HG03457 (cell line): ENCODE results near the gene NCS1.
"Not testable (repeated sequence)": the region's sequence is repeated elsewhere in the genome, so short reads cannot be mapped to it uniquely, and the experiment has no call there.

Experiments used
- ATAC-seq: cut with Tn5 transposase; IDR thresholded peaks from one replicate; pipeline ENCODE4 v1.9.1; 2021; ENCODE audit warnings: moderate number of reproducible peaks; ENCODE audit not compliant: unreplicated experiment

NCS1 gene

DNA sequence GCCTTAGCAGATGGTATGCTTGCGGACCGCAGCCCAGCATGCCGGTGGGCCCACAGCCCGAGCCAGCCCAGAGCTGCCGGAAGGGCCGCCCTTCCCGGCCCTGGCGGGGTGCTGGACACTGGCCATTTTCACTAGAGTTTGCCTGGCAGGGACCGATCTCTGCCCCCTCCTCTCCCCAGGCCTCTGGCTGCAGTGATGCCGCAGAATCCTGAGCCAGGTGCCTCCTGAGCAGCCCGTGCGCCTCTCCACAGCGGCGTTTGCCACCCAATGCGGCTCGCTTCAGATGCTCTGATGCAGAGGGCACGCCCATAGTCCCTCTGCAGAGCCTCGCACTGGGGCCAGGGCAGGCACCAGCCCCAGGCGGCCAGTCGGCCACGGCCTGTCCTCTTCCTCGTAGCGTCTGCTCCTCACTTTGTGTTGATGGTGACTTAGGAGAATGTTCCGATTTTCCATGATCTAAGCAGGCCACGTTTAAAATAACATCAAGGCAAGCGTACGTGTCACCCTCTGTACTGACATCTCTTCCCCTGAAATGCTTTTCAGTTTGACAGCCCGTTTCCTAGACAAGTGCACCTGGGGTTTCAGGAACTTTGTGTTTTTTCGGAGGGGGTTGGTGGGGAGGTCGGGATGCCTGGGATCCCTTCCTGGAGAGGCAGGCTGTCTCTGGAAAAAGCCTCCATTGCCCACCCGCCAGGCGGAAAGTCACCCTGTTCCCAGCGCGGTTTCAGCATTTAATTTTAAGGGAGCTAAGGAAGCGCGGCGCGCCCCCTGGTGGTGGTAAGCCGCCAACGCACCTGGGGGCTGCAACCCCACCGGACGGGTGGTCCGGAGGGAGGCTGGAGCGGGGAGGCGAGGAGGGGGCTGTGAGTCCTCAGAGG lies 63.6 kb downstream of the NCS1 start:
- ATAC-seq, result no peak

DNA sequence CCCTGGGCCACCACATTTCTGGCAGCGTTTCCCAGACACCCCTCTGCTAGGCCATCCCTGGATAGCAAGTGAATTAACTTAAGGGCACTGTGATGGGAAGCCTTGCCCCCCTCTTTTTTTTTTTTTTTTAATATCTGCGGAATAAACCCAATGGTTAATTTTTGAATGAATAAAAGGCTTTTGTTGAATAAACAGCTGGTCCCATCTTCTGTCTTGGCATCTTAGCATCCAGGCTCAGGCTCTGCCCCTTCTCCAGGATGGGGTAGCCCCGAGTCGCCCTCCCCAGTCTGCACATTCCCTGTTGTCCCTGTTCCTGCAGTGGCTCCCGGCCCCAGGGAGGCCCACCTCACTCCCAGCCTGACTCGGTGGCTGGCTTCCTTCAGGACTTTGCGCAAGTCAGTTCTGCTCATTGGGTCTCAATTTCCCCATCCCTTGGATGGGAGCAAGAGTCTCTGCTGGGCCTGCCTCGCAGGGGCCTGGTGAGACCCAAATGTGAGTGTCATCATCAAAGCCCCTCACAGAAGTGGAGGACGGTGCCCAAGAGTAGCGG lies 64.3 kb downstream of the NCS1 start:
- no peak for ATAC-seq

DNA sequence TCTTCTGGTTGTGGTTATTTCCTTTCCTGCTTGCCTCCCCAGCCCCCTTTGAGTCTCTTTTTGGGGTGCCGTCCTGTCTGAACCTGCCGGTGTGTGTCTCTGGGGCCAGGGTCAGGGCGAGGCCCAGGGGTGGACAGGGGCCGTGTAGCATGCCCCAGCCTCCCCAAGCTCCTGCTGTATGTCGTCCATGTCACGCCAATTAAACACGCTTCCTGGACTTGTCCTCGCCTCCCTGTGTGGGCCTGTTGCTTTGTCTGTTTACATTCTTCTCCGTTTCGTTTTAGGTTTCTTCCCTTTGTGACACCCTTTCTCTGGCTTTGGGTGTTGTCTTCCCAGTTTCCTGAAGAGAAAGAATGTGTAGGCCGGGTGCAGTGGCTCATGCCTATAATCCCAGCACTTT lies 64.9 kb downstream of the NCS1 start:
- ATAC-seq, result no peak

DNA sequence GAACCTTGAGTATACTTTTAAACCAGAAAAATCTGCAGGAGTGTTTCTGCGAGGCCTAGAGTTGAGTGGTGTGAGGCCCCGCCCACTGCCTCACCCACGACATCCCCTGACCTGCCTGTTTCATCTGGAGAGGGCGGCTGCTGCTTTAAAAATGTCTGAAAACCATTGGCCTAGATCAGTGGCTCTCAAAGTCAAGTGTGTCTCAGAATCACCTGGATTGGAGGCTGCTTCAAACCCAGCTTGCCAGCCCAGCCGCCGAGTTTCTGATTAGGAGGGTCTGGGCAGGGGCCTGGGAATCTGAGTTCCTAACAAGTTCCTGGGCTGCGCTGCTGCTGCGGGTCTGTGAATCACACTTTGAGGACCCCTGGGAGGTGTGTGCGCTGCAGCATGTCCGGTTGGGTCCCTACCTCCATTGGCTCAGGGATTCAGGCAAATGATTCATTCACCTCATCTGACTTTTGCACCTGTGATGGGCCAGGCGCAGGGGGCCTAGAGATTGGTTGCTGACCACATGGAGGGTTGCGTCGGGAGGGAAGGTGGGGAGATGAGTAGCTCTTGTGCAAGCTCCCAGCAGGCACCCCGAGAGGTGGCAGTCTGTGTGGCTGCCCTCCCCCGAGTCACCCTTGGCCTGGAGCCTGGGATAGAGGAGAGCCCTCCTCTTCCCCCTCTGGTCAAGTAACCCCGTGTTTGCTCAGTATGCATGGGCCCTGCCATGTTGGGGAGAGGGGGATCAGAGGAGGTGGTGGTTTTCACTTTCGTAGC lies 65.7 kb downstream of the NCS1 start:
- no peak for ATAC-seq

DNA sequence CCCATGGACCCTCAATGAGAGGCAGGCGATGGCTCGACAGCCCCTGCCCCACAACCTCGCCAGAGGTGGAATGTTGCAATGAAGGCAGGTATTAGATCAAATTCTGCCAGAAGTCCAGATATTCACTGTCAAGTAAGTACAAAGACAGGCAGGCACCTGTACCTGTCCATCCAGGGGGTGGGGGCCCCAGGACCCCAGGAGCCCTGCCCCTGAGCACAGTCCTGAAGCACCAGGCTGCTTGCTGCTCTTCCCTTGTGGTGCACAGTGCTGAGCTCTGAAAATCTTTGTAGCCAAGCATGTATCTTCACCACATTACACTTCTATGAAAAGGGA lies 67.1 kb downstream of the NCS1 start:
- no peak for ATAC-seq

DNA sequence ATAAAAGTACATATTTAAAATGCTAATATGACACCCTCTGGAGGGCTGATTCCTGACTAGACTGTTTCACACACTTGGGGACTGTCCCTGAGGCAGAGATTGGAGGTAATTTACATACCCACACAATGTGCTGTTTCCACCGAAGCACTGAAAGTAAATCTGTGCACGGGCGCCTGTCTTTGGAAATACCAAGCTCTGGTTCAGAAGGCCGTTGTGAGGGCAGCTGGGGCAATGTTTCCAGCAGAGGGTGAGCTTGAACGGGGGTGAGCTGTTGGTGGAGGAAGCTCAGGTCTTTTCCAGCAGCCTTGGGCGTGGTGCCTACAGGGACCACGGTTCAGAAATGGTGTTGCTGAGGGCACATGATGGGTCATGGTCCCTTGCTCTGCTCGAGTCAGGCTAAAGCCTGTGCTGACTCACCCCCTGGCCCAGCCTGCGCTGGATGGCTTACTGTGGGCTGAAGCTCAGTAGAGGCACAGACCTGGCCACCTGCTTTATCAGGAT lies 67.6 kb downstream of the NCS1 start:
- no peak for ATAC-seq

DNA sequence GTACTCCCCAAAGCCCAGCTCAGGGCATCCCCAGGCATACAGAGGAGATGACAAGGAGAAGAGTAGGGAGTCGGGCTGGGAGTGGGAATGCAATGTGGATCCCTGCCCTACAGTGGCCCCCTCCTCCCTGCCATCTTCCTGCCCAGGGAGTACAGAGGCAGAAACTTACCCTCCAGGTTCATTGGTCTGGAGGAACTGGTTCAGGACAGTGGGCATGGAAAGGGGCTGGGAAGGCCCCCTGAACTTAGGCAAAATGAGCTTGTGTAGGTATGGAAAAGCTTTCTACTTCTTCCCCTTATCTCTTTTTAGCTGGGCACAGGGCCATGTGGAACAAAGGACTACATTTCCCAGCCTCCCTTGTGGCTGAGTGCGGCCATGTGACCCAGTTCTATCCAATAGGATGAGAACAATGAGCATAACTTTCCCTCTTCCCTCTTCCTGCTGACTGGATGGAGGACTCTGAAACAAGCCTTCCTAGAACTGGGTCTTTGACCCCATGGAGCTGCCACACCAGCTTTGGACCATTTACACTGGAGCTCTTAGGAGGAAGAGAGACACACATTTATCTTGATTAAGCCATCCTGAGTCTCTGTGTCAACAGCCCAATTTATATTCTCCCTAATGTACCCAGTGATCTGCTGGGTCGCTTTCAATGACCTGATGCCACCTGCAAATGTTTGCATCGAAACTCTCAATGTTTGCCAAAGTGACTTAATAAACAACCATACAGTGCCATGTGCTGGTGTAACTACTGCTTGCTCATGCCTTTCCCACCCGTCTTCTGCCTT lies 68.4 kb downstream of the NCS1 start:
- no peak for ATAC-seq

DNA sequence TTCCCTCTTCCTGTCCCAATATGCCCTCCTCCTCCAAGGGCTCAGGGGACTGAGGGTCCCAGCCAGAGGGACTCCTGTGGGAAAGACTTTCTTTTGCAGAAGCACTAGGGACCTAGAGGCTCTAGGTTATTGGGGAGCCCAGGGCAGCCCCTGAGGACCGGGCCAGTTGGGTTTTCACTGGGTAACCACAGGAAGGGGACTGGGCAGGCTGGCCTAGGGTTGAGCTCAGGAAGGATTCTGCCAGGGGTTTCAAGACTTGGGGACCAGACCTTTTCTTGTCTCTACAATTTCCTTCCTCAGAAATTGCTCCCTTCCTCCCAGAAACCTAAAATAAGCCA lies 69.0 kb downstream of the NCS1 start:
- ATAC-seq, result no peak

DNA sequence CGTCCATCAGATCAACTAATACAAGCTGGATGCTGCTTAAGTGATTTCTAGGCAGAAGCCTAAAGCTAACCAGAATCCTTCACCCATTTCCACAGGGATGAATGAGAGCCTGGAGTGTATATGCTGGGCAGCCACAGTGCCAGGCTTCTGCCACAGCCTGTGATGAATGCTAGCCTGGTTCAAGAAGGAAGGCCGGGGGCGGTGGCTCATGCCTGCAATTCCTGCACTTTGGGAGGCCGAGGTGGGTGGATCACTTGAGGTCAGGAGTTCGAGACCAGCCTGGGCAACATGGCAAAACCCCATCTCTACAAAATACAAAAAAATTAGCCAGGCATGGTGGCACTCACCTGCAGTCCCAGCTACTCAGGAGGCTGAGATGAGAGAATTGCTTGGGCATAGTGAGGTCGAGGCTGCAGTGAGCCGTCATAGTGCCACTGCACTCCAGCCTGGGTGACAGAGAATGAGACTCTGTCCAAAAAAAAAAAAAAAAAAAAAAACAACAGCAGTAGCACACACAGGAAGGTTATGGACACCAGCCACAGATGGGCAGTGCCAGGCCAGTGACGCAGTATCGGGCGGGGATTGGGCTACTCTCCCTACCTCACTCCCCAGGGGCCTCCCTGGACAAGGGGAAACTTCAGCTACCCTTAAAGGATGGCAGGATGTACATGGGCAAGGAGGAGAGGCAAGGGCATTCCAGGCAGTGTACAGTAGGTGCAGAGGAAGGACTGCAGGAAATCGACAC lies 70.2 kb downstream of the NCS1 start:
- ATAC-seq, result no peak

DNA sequence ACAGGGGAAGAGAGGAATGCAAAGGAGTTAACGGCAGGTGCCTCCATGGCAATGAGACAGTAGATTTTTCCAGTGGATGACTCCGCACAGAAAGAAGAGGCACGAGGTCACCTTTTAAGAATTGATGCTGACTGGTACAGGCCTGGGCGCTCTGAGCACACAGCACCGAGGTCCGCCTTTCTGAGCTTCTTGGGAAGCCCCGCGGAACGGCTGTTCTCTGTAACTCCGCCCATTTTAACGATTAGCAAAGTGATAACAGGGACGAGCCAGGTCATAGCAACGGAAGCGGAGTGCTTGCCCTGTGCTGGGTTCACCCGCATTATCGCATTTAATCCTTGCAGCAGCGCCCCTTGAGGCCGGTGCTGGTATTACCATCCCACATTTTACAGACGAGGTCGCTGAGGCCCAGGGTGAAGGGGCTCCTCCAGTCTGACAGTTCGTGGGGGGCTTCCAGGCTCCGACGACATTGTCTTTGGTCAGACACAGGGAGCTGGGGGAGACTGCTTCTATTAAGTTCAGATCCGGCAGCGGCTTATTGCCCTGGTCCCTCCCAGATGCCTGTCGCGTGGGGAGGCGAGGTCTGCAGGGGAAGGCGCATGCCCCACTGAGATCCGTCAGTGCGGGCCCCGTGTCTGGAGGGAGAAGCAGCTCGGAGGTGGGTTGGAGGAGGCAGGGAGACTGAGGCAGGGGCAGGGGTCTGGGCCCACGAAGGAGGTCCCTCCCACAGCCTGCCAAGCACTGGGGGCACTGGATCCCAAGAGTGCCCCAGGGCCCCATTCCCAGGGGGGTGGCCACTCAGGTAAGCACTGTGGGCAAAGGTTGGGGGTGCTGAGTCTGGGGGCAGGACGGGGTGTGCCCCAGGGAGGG lies 71.0 kb downstream of the NCS1 start:
- ATAC-seq, result no peak

DNA sequence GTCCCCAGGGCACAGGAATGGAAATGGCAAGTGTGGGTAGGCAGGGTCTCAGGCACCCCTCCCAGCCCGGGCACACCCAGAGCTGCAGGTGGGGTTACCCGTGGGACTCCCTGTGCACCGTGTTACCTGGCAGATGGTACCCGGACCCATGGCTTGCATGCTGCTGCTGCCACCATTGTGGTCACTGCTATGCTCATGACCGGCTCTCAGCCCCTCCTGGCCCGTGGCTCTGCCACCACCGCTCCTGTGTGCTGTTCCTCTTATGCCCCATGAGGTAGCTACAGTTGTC lies 71.6 kb downstream of the NCS1 start:
- ATAC-seq, result no peak

DNA sequence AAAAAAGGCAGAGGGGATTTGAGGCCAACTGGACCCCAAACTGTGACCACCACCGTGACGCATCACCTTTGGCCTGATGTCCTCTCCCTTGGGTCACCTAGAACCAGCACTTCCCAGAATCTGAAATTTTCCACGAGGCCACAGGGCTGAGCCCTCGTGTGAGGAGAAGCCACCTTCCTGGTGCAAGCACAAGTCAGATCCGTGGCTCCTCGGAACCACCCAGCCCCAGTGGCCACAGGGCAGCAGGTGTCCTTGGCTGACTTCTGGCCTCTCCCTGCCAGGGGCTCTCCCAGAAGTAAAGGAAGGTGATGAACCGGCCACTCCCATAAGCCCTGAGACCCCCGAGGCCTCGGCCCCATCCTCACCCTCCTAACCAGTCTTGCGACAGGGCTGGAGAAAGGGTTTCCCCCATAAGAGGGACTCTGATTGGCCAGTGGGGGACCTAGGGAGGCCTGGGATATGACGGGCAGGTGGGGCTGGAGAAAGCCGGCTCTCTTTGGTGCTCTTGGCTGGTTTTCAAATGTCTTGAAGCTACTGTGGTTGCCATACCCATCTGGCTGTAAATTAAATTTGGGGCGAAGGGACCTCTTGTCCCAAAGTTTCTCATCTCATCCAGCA lies 72.5 kb downstream of the NCS1 start:
- ATAC-seq, result no peak

DNA sequence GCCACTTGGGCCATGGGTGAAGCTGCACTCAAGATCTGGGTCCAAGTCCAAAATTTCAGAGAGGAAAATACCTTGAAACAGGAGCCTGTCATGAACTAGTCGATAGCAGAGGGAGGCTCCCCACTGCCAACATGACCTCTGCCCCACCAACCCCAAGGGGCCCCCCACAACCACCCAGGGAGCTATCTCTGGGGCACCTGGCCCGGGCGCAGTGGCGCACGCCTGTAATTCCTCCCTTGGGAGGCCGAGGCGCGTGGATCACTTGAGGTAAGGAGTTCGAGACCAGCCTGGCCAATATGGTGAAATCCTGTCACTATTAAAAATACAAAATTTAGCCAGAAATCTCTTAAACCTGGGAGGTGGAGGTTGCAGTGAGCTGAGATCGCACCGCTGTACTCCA lies 73.3 kb downstream of the NCS1 start:
- no peak for ATAC-seq

DNA sequence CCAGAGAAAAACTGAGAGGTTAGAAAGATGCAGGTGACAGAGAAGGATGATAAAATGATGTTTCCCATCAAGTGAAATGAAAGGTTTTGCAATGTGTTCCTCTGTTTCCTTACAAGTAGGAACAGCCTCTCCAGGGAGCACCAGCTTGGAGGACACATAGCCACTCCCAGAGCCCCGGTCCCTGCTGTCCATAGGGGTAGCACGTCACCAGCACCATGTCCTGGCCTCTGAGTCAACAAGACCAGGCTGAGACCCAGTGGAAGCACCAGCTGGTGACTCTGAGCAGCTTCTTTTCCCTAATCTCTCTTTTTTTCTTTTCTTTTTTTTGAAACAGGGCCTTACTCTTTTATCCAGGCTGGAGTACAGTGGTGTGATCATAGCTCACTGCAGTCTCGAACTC lies 73.9 kb downstream of the NCS1 start:
- no peak for ATAC-seq

DNA sequence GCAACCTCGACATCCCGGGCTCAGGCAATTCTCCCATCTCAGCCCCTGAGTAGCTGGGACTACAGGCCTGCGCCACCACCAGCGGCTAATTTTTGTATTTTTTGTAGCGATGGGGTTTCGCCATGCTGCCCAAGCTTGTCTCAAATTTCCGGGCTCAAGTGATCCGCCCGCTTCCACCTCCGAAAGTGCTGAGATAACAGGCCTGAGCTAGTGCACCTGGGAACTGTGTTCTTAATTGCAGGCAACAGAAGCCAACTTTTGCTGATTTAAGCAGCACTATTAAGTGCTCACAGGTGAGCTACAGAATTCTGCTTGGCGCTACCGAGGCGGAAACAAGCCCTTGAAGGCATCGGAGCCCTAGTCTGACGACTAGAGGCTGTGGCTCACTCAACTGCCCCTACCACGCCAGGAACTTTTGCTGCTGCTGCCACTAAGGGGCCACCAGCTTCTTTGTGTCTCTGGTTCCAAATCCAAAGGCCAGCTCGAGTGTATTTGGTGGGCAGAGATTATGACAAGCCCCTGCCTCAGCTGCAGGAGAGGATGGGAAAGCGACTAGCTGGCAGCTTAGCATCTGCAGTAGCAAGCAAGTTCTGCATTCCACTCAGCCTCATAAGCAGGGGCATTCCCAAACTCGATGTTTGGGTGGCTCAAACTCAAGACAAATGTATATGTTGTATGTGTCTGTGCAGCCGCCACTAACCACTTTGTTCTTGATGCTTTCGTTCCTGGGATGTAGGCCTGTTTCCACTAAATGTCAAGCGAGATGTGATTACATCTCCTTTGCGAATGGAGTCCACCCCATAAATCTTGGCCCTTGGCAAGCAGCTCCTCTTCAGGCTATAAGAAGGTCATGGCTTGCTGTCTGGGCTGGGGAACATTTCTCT lies 82.8 kb downstream of the NCS1 start:
- no peak for ATAC-seq

DNA sequence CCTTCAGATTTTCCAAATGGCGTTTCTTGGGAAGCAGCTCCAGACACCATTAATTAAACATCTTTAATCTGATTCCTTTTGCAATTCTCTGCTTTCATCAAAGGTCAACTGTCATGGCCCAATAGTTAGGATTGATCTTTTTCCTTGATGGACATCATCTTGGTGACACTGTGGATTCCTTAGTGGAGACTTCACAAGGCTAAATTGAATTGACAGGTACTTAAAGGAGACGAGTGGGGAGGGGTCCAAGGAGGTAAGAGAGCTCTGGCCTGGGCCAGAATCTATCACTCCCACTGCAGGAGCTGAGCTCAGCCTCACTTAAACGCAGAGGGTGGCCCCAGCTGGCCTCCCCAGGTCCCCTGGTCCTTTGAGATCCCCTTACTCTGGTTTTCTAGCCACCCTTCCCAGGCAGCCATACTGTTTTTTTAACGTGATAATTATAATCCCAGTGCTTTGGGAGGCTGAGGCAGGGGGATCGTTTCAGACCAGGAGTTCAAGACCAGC lies 83.5 kb downstream of the NCS1 start:
- ATAC-seq, result no peak

DNA sequence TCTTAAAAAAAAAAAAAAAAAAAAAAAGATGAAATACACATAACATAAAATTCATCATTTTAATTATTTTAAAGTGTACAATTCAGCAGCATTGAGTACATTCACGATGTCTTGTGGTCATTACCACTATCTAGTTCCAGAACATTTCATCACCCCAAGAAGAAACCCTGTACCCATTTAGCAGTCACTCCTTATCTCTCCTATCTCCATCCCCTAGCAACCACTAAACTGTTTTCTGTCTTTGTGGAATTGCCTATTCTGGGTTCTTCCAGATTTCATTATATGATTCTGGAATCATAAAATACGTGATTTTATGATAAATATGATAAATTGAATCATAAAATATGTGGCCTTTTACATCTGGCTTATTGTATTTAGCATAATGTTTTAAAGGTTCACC lies 84.4 kb downstream of the NCS1 start:
- no peak for ATAC-seq

DNA sequence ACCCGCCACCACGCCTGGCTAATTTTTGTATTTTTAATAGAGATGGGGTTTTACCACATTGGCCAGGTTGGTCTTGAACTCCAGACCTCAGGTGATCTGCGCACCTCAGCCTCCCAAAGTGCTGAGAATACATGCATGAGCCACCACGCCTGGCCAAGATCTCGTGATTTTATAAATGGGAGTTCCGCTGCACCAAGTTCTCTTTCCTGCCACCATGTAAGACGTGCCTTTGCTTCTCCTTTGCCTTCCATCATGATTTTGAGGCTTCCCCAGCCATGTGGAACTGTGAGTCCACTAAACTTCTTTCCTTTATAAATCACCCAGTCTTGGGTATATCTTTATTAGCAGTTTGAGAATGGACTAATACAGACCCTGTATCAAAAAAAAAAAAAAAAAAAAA lies 85.9 kb downstream of the NCS1 start:
- not testable (repeated sequence) for ATAC-seq
